Type B pancreatic cell (in vitro differentiated cells): ENCODE results near the gene BLID. TPM values are rescaled to one million over a fixed set of nuclear protein-coding genes. Genes with fewer than 3 reads are reported as not detected.

Experiments used
- DNase-seq: peaks from one replicate; pipeline ENCODE4 v3.0.0; 2021; ENCODE audit warnings: mixed read lengths; ENCODE audit not compliant: unreplicated experiment; ENCODE audit errors: extremely low spot score
- H3K27ac Mint-ChIP-seq: 2 replicates; pipeline ENCODE4 v1.8.0; 2021; ENCODE audit warnings: mild to moderate bottlenecking, mixed read lengths
- H3K27me3 Mint-ChIP-seq: 2 replicates; pipeline ENCODE4 v1.8.0; 2021; ENCODE audit warnings: mixed read lengths
- H3K36me3 Mint-ChIP-seq: 2 replicates; pipeline ENCODE4 v1.8.0; 2021; ENCODE audit warnings: mixed read lengths
- H3K4me1 Mint-ChIP-seq: one replicate; pipeline ENCODE4 v1.8.0; 2021; ENCODE audit warnings: mixed read lengths; ENCODE audit not compliant: unreplicated experiment
- H3K4me3 Mint-ChIP-seq: 2 replicates; pipeline ENCODE4 v1.8.0; 2021; ENCODE audit warnings: mild to moderate bottlenecking, mixed read lengths
- H3K9me3 Mint-ChIP-seq: 2 replicates; pipeline ENCODE4 v1.8.0; 2021; ENCODE audit warnings: mixed read lengths
- total RNA-seq: library from RNA; stranded (reverse); gene quantifications from 2 replicates; pipeline ENCODE4 v1.2.1, GENCODE V29; 2021; ENCODE audit warnings: low replicate concordance
- TF ChIP-seq, protein P1 (sequence below): fragments of 200-600 bp; sonication (generic); conservative IDR thresholded peaks from 2 replicates; pipeline ENCODE4 v1.5.0; 2021; ENCODE audit warnings: antibody characterized with exemption, mild to moderate bottlenecking

Gene BLID
- total RNA-seq, 1 donor from 2014 or later, result 0.48 TPM

DNA sequence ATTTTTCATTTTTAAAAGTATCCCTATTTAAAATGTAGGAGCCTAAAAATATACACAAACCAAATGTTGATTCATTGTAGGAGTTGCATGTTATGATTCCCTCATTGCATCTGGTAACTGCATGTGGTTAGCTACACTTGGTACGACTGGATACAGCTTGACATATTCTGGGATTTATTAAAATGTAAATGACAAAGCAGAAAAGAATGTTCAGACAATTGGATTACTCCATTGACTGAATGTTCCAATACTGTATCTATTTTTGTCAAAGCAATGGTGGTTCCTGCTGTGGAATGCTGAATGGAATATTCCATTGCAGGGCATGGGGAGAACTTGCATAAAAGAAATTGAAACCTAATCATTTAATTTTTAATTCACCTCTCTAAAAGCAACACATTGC is 30.8 kb downstream of the BLID start:
- Mint-ChIP-seq H3K4me1 (peaks cover 12% of the 10 kb centered on the region), H3K4me3 (no peak overlapping the region), H3K36me3 (peaks cover 22% of the 10 kb centered on the region), H3K9me3 (peaks cover 6% of the 10 kb centered on the region), H3K27ac (no peak overlapping the region), H3K27me3 (no peaks in the 10 kb centered on the region)
- TF ChIP-seq, protein P1, sequence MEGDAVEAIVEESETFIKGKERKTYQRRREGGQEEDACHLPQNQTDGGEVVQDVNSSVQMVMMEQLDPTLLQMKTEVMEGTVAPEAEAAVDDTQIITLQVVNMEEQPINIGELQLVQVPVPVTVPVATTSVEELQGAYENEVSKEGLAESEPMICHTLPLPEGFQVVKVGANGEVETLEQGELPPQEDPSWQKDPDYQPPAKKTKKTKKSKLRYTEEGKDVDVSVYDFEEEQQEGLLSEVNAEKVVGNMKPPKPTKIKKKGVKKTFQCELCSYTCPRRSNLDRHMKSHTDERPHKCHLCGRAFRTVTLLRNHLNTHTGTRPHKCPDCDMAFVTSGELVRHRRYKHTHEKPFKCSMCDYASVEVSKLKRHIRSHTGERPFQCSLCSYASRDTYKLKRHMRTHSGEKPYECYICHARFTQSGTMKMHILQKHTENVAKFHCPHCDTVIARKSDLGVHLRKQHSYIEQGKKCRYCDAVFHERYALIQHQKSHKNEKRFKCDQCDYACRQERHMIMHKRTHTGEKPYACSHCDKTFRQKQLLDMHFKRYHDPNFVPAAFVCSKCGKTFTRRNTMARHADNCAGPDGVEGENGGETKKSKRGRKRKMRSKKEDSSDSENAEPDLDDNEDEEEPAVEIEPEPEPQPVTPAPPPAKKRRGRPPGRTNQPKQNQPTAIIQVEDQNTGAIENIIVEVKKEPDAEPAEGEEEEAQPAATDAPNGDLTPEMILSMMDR, result no peak
- no peak for DNase-seq

DNA sequence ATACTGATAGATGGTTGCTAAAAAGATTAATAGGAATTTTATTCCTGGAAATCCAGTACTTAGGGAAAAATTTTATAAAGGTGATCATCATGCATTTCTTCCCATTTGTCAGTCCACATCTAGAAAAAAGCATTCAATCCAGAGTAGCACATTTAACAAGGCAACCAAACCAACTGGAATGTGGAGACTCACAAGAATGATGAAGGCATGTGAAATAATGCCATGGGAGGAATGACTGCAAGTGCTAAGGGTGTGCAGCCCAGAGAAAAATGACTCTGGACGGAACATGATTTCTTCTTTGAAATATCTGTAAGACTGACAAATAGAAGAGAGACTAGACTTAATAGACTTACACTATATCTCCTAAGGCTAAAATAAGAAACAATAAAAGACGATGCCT is 33.8 kb downstream of the BLID start:
- no peaks in the 10 kb centered on the region for H3K27me3 Mint-ChIP-seq
- DNase-seq, result no peak
- H3K9me3 Mint-ChIP-seq, result no peaks in the 10 kb centered on the region
- H3K36me3 Mint-ChIP-seq, result no peaks in the 10 kb centered on the region
- TF ChIP-seq, protein P1, result no peak
- H3K4me3 Mint-ChIP-seq, result no peak overlapping the region
- H3K27ac Mint-ChIP-seq, result no peak overlapping the region
- H3K4me1 Mint-ChIP-seq, result peaks cover 6% of the 10 kb centered on the region

DNA sequence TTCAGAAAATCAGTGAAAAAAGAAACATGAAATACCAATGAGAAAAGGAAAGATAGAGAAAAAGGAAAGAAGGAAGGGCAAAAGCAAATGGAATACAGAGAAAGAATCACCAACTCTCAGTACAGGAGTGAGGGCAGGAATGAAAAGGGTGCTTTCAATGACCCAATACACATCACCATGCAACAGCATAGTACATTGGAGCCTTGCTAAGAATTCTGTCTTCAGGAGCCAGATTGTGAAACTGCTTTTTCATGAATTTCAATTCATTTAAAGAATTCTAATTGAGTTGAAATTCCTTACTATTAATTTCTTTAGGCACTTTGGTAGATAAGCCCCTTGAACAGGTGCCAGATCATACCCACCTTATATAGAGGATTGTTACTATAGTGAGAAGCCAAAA is 34.9 kb downstream of the BLID start:
- no peaks in the 10 kb centered on the region for H3K9me3 Mint-ChIP-seq
- no peak overlapping the region for H3K27ac Mint-ChIP-seq
- H3K27me3 Mint-ChIP-seq, result no peaks in the 10 kb centered on the region
- no peak overlapping the region for H3K4me3 Mint-ChIP-seq
- TF ChIP-seq, protein P1, result no peak
- DNase-seq, result no peak
- H3K4me1 Mint-ChIP-seq, result peaks cover 6% of the 10 kb centered on the region
- no peaks in the 10 kb centered on the region for H3K36me3 Mint-ChIP-seq

DNA sequence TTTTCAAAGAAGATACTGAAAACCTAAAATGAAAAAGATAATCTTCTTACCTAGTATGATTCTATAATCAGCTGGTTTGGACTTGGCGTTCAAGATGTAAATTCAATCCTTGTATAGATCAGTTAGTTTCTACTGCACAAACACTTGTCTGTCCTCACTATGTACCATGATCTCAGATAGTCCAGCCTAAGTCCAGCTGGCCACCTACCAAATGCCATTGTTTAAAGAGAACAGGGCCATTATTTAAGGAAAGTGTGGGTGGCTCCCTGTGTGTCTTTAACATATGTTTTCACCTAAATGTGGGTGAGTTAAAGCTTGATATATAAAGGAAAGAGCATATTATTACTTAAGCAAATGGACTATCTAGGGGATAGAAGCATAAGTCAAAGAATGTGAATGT is 38.6 kb downstream of the BLID start:
- H3K4me1 Mint-ChIP-seq, result peaks cover 6% of the 10 kb centered on the region

DNA sequence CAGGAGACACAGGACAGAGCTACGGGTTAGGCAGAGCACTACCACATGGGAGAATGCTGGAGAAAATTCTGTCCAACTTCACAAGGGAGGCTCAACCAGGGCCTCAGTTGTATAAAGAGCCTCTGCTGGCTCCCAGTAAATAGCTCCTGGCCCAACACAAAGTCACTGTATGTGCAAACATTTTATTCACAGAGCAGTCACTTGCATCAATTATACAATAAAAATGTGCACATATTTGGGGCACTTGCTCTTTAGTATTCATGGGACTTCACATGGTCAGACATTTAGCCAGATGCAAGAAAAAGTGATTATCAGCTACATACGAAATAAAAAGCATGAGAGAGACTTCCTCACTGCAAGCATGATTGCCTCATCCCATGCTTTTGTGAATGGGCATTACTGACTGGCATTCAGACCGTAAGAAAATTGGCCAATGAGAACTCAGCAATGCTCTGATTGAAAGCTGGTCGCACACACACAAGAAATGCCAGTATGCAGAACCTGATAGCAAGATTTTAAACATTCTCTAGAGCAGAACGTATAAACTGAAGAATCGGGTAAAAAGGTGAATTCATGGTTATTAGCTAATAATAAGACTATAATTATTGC is 39.4 kb downstream of the BLID start:
- Mint-ChIP-seq H3K27ac (no peak overlapping the region), H3K27me3 (no peaks in the 10 kb centered on the region), H3K36me3 (no peaks in the 10 kb centered on the region), H3K9me3 (no peaks in the 10 kb centered on the region), H3K4me3 (no peak overlapping the region), H3K4me1 (peaks cover 15% of the 10 kb centered on the region)
- no peak for DNase-seq
- TF ChIP-seq, protein P1, result no peak

More for the DNA sequence above, 38.6 kb downstream of the BLID start:
- Mint-ChIP-seq H3K9me3 (no peaks in the 10 kb centered on the region), H3K36me3 (no peaks in the 10 kb centered on the region), H3K27ac (no peak overlapping the region), H3K4me3 (no peak overlapping the region), H3K27me3 (no peaks in the 10 kb centered on the region)
- TF ChIP-seq, protein P1, result no peak
- DNase-seq, result no peak

DNA sequence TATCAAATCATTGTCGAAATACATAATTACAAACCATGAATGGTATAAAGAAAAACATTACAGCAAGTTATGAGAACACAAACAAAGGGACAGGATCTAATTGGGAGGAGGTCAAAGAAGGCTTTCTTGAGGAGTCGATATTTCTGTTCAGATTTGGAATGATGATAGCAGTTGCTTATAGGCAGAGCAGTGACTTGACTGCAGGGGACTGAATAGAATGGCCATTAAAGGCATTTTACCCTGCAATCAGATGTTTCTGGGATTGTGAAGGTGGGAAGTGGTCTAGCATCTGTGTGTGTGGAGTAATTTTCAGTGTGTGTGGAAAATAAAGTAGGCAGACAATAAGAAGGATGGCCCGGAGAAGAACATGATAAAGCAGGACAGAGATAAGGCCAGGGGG is 41.0 kb downstream of the BLID start:
- Mint-ChIP-seq H3K9me3 (no peaks in the 10 kb centered on the region), H3K27ac (no peak overlapping the region), H3K4me1 (peaks cover 28% of the 10 kb centered on the region), H3K27me3 (no peaks in the 10 kb centered on the region), H3K4me3 (no peak overlapping the region), H3K36me3 (no peaks in the 10 kb centered on the region)
- TF ChIP-seq, protein P1, result no peak
- no peak for DNase-seq
